COLO829 (cell line): ENCODE measurements around the gene OMP.

ENCODE experiments used
- DNase-seq: peaks from one replicate; pipeline ENCODE4 v3.0.0; 2012; ENCODE audit warnings: low spot score

The OMP gene

DNA sequence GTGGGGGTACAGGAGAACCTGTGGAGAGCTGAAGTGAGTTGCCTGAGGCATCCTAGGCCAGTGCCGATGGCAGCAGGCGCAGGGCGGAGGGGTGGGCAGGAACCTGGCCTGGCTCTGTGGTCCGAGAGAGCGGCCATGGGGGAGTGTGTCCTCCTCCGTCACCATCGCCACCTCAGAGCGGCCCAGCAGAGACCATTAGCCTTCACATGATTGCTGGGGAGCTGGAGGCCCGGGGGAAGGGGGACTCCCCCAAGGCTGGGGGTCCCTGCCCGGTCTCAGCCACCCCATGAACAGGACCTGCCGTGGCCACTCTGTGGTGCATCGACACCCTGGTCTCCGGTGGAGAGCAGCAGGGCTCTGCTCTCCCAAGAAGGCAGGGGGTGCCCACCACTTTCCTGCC, 4.1 kb downstream of the OMP start:
- DNase-seq: no peak

DNA sequence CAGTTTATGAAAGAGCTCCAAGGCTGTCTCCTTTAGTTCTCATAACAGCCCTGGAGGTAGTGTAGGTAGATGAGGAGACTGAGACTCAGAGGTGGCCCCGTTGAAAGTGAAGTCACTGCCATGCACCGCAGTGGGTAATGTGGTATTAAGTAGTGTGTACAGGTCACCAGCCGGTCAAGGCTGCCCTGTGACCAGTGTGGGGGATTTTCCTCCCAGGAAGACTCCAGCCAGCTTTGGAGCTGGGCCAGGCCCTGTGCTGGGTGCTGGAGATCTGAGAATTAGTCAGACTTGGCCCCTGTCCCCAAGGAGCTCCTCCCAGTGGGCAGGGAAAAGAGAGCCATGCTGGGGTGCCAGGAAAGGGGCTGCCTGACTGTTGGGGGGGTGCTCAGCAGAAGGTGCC, 5.3 kb downstream of the OMP start:
- peak; percentile 89 for DNase-seq

DNA sequence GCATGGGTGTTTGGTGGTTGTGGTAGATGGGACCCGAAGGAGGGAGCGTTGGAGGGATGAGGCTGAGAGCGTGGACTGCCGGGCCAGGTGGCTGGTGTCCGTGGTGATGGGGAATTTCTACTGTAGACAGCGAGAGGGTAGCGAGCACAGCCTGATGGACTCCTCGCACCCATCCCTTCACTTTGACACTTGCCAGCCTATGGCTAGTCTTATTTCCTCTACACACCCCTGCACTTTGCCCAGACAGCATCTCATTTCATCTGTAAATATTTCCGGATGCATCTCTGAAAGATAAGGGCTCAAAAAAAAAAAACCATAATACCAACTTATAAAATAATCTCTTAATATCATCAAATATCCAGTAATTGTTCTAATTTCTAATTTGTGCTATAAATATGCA, 5.8 kb downstream of the OMP start:
- no peak for DNase-seq

DNA sequence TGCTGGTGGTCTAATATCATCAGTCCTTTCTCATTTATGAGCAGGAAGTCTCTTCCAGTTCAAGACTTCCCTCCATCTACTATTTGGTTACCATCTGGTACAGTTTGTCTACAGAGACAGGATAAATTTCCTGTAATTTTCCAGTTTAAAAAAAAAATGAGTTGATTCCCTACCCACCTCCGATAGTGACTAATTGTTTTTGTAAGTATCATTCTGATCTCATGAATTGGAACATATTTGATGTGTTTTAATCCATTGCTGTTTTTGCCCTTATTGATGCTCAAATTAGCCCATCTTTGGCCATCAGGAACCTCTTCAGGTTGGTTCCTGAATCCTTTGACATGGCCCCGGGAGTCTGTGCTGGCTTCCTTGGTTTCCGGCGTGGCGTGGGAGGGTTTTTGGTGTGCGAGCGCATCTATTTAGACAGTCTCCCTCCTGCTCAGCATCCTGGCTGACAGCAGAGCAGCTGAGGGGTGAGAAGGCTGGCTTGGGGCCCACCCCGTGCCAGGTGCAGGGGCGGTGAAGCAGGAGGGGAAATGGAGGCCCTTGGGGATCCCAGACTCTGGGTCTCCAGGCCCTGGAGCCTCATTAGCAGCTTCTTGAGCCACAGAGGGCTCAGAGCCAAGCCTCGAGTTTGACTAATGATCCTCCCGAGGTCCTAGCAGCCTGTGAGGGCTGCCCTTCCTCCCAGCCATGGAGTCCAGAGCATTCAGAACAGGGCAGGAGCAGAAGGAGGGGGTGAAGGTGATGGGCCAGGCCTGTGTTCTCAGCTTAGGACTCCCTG, 6.8 kb downstream of the OMP start:
- no peak for DNase-seq

DNA sequence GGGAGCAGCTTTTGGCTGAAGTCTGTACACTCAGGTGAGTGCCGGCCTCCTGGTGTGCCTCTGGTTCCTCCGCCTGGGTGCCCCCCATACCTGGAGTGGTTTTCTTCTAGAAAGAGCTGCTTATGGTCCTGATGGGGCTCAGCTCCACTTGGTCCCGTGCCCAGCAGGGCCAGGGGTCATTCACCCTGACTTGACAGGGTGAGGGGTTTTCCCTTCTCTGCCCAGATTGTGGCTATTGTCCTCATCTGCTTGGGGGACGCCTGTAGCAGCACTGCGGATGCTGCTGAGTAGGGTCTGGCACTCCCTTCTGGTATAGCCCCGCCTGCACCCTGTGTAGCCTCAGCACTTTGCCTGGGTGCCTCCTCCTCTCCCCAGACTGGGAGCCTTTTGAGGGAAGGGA, 8.2 kb downstream of the OMP start:
- DNase-seq: no peak

DNA sequence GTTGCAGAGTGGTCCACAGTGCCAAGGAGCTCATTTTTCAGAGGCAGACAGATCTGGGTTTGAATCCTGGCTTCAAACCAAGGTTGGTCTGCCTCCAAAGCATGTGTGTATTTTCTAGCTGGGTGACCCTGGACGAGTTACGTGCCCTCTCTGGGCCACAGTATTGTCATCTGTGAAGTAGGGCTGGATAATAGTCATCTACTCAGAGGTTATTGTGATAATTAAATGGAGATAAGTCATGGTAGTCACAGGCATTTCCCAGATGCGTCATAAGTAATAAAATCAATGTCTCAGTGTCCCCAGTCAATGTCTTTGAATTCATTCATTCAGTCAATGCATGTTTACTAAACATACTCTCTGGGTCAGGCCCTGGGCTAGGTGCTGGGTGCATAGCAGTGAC, 8.6 kb downstream of the OMP start:
- no peak for DNase-seq

DNA sequence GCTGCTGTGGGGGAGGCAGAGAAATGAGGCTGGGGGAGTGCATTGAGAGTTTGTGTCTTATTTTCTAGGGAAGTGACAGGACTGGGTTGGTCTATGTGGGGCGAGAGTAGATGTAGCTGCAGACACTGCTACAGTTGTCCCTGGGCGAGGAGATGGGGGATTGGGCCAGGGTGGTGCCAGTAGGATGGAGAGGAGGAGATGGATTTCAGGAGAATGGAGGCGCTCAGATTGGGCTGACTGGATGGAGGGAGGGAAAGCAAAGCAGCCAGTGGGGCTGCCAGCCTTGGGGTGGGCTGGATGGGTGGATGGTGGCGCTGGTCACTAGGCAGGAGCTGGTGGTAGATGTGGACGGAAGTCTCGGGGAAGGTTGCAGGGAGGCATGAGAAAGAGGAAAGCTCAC, 9.3 kb downstream of the OMP start:
- DNase-seq: no peak

DNA sequence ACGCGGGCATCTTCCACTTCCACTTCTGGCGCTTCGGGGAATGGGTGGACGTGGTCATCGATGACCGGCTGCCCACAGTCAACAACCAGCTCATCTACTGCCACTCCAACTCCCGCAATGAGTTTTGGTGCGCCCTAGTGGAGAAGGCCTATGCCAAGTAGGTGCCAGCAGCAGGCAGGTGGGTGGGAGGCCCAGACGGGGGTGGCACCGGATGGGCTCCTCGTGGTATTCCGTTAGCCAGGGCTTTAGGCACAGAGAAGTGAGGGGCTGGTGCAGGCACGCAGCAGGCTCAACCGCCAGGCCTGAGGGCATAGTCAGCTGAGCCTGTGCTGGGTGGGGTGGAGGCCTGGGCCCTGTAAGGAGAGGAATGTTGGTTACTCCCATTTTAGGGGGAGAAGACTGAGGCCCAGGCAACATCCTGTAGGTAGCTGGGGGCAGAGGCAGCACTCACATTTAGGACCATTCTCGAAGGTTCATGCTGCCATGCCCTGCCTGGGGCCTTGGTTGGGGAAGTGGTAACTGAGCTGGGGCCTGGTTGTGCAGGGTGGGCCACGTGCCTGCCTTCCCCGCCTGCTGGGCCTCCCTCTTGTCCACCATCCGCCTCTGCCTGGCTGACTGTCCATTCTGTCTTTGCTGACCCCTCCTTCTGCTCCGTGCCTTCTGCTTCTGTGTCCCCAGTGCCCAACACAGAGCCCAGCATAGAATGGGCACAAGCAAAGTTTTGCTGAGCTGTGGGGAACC, 10.2 kb downstream of the OMP start:
- no peak for DNase-seq

DNA sequence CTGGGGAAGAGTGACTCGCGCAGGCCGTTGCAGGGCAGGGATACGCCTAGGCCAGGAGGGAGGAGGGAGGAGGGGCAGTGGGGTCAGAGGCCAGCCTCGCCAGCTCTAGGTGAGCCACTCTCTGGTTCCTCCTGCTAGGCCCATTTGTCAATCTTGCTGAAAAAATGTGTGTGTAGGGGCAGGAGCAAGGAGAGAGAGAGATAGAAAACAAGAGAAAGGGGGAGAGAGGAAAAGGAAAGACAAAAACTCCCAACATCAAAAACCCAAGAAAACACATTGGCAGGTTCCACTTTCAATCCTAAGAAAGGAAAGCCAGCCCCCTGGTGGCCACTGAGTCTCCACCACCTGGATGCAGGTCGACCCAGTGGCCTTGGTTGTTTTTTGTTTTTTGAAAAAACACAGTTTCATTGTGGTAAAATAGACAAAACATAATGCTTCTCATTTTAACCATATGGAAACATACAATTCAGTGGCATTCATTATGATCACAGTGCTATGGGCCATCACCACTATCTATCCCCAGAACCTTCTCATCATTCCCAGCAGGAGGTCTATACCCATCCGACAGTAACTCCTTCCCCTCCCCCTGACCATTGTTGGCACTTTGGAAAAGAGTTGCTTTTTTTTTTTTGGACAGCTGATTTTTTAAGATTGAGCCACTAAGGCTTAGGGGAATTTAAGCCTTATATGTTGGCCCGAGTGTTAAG, 10.9 kb downstream of the OMP start:
- peak; percentile 43 for DNase-seq

DNA sequence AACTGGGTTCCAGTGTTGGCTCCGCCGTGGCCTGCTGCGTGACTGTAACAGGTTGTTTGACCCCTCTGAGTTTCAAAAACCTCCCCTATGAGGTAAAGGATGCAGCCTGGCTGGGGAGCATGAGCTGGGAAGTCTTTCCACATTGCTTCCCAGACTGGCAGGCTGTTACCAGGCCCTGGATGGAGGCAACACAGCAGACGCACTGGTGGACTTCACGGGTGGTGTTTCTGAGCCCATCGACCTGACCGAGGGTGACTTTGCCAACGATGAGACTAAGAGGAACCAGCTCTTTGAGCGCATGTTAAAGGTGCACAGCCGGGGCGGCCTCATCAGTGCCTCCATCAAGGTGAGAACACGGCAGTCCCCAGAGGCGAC, 11.4 kb downstream of the OMP start:
- no peak for DNase-seq

DNA sequence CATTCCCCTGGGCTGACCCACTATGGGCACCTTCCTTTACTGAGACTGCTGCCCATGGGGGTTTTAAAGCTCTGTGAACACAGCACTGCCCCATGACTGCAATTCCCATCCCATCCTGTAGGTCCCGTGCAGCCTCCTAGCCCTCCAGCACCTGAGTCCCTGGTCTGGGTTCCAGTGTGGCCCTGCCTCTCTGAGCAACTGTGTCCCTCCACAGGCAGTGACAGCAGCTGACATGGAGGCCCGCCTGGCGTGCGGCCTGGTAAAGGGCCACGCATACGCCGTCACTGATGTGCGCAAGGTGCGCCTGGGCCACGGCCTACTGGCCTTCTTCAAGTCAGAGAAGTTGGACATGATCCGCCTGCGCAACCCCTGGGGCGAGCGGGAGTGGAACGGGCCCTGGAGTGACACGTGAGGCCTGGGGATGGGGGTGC, 12.6 kb downstream of the OMP start:
- DNase-seq: no peak

DNA sequence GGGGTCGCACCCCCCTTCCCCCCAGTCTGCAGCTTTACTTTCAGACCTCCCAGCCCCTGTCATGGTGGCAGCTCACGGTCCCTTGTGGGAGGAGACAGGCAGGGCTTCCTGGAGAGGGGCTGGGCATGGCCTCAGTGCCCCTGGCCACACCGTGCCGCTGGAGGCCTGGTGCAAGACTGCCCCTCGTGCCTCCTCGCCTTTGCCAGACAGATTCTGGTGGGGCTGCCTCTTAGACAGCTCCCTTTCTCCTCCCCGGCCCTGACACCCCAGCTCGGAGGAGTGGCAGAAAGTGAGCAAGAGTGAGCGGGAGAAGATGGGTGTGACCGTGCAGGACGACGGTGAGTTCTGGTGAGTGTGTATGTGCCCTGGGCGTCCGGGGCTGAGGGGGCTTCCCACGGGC, 13.3 kb downstream of the OMP start:
- DNase-seq: no peak

DNA sequence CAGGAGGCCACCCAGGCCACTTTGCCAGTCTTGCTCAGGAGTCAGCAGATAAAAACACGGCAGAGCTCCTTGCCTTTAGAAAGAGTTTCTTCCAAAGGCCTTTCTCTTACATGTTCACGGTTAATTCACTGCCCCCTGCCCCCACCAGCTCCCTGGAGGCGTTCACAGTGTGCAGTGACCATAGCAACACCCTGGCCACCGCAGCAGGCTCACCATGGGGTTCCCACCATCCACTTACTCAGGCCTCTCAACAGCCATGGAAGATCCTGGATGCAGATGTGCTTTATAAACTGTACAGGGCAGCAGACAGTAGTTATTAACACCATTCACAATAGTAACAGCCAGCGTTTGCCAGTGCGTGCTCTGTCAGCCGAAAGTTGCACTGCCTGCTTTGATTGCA, 14.9 kb downstream of the OMP start:
- no peak for DNase-seq

DNA sequence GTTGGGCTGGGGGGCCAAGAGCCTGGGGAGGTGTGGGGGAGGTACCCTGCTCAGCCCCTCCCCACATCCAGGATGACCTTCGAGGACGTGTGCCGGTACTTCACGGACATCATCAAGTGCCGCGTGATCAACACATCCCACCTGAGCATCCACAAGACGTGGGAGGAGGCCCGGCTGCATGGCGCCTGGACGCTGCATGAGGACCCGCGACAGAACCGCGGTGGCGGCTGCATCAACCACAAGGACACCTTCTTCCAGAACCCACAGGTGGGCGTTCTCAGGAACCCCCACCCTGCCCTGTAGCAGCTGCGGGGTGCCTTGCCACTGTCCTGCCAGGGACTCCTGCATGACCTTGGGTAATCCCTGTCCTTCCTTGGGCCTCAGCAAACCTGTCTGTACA, 15.4 kb downstream of the OMP start:
- DNase-seq: no peak

DNA sequence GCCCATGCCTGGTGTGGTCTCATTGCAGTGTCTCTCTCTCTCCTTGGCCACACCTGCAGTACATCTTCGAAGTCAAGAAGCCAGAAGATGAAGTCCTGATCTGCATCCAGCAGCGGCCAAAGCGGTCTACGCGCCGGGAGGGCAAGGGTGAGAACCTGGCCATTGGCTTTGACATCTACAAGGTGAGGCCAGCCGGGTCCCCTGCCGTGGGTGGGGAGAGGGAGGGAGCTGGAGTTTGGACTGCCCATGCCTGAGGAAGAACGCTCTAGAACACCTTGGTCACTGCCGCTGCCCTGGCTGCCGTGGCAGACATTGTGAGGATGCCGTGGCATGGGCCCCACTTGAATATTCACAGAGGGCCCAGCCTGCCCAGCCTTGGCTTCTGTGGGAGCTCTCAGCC, 16.3 kb downstream of the OMP start:
- no peak for DNase-seq

DNA sequence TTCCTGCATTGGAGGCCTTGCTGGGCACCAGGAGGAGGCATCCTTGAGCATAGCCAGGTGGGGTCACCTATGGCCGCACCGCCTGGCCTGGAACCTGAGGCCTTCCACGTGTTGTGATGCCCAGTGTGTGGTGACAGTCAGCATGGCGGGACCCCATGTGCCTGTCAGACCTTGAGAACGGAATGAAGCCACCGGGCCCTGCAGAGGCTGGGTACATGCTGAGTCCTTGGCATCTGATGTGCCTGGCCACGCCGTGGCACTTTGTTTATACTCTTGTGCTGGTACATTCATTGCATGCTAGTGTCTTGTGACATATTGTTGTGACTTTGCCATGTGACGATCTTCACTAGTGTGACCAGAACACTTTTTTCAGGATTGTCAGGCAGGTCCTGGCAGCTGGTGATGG, 16.9 kb downstream of the OMP start:
- no peak for DNase-seq

DNA sequence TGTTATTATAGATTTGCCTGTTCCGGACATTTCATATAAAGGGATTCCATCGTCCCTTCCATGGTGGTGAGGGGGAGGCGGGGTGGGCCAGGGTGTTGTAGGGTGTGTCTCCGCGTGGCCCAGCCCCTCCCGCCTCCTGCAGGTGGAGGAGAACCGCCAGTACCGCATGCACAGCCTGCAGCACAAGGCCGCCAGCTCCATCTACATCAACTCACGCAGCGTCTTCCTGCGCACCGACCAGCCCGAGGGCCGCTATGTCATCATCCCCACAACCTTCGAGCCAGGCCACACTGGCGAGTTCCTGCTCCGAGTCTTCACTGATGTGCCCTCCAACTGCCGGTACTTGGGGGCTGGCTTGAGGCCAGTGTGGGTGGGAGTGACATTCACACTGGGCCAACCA, 17.9 kb downstream of the OMP start:
- DNase-seq: no peak

DNA sequence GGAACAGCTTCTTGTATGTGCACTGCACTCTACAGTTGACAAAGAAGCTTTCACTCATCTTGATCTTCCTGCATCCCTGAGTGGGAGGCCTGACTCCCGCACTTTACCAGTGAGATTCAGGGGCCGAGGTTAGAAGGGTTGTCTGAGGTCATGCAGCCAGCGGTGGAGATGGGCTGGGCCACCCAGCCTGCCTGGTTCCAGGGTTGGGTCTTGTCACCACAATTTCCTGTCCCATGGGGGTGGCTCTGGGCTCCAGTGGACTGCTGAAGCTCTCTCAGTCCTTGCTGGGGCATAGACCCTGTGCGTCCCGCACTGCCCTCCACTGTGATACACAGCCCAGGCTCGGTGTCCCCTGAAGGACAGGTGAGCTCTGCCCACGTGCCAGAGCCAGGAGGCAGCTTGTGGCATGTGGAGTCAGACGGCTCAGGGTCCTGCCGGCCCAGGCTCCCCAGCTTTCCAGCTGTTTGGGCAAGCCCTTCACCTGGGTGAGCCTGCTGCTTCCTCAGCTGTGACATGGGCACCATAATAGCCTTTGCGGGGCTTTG, 18.5 kb downstream of the OMP start:
- no peak for DNase-seq

DNA sequence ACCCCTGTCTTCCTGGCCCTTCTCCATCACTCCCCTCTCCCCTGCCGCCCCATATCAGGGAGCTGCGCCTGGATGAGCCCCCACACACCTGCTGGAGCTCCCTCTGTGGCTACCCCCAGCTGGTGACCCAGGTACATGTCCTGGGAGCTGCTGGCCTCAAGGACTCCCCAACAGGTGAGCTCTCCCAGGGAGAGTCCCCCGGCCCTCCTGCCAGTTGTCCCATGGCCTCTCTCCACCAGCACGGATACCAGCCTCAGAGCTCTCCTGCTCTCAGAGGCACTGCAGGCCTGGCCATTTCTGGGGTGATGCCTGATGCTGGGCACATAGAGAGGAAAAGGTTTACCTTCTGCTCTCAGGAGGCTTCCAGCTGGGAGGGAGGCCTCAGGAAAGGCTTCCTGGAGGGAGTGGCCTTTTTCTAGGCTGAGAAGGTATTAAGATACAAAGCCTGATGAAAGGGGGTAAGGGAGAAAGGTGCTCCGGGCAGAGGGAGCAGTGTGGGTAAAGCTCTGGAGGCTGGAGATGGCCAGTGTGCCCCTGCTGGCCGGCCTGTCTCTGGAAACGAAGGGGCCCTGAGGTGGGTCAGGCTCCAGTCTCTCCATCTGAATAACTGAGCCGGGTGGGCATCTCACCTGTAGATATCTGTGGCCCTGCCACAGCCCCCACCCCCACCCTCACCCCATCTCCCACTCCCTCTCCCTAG, 19.4 kb downstream of the OMP start:
- DNase-seq: no peak

DNA sequence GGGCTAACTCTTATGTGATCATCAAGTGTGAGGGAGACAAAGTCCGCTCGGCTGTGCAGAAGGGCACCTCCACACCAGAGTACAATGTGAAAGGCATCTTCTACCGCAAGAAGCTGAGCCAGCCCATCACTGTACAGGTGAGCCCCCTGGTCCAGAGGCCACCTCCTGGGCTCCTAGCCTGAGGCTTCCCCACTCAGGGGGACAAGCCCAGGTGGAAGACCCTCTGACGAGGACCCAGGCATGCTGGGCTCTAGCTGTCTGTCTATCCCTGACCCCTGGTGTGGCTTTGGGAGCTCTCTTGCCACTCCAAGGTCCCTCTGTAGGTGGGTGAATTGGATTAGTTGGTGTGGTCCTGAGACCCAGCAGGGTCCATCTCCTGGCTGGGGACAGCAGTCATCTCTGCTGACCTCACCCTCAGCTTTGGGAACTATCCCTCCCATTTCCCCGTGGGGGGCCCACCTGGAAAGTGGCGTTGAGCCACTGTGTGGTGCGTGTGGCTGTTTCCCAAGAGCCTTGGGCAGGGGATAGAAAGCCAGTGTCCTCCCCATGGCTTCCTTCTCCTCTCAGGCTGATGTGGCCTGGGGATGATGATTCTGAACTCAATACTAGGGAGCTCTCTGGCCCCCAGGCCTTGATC, 20.1 kb downstream of the OMP start:
- DNase-seq: no peak

DNA sequence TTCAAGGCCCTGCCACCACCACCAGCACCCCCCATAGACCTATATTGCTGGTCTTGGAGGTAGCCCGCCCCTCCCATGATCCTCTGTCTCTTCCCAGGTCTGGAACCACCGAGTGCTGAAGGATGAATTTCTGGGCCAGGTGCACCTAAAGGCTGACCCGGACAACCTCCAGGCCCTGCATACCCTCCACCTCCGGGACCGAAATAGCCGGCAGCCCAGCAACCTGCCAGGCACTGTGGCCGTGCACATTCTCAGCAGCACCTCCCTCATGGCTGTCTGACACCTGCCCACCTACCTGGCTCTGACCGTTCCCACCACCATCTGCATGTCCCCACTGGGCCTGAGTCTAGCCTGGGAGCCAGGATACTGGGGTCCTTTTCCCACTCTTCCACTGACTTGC, 21.0 kb downstream of the OMP start:
- DNase-seq: no peak

DNA sequence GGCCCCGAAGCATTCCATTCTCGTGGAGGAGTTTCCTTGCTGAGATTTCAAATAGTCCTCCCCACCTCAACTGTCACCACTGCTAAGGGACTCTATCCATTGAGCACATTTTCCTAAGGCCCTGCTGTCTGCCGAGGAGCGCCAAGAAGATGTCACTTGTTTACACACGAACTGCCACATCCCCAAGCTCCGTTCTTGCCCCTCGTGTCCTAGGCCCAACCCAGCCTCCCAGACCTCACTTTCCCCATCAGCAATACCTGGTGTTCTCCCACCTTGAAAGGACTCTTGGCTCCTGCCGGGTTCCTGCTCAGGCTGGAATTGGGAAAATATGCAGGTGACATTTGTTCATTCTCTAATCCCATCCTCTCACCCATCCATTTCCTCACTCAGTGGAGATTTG, 21.4 kb downstream of the OMP start:
- DNase-seq: no peak
